Tibial artery (tissue), 4 donors: Measurements from ENCODE around the gene CAPNS1.

ENCODE experiments used
- DNase-seq, 2 donors: peaks; one replicate each; pipeline ENCODE4 v3.0.0-alpha.2; 2019
- H3K27ac ChIP-seq, 2 donors: fragments of 200-600 bp; sonication (generic) in 1 of 2; 1 replicate in 1 of 2; 2 replicates in 1 of 2; pipeline ENCODE4 v1.5.1; 2018 to 2019; ENCODE audit warnings: mild to moderate bottlenecking in 1 of 2
- H3K27me3 ChIP-seq, 2 donors: fragments of 200-600 bp; sonication (generic) in 1 of 2; one replicate each; pipeline versions ENCODE4 v1.5.1 to v1.6.0; 2016 to 2019
- H3K36me3 ChIP-seq, 3 donors: fragments of 200-600 bp; sonication (generic) in 2 of 3; one replicate each; pipeline ENCODE4 v1.5.1; 2016 to 2019; ENCODE audit warnings: mild to moderate bottlenecking in 2 of 3
- H3K4me1 ChIP-seq, 4 donors: fragments of 200-600 bp; sonication (generic) in 2 of 4; 1 replicate in 3 of 4; 2 replicates in 1 of 4; pipeline ENCODE4 v1.5.1; 2016 to 2019
- H3K4me3 ChIP-seq, 2 donors: fragments of 200-600 bp; sonication (generic) in 1 of 2; 1 replicate in 1 of 2; 2 replicates in 1 of 2; pipeline ENCODE4 v1.5.1; 2018 to 2019; ENCODE audit warnings: mild to moderate bottlenecking in 2 of 2
- H3K9me3 ChIP-seq, 3 donors: fragments of 200-600 bp; sonication (generic) in 1 of 3; one replicate each; pipeline ENCODE4 v1.5.1; 2016 to 2019
- intact Hi-C: fragments of 100-400 bp; cut with DNase I; formaldehyde crosslinking; loops from one replicate; pipeline ENCODE4 v1.15.0; 2023; ENCODE audit warnings: low total_unique reads
- TF ChIP-seq, protein P1 (sequence below), 2 experiments: fragments of 200-600 bp in 1 of 2; fragments of 450-650 bp in 1 of 2; IDR thresholded peaks; one replicate each; pipeline ENCODE4 v1.5.1; 2017 to 2019; ENCODE audit warnings: antibody characterized with exemption in 2 of 2, mild to moderate bottlenecking in 1 of 2, moderate library complexity in 1 of 2

The CAPNS1 gene

DNA sequence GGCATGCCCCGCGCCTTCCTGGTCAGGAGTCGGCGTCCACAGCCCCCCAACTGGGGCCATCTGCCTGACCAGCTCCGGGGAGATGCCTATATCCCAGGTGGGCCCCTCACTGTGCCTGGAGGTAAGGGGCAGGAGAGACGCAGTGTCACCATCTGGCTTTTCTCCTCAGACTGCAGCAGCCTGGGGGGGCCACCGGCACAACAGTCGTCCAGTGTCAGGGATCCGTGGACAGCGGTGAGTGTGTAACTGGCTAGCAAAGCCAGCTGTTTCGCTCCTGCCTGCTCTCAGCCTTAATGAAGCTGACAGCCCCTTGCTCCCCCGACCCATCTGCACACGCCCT lies 28.7 kb upstream of the CAPNS1 start:
- no peak overlapping the region for H3K27ac ChIP-seq
- no peak overlapping the region for H3K4me3 ChIP-seq
- DNase-seq = no peak
- peaks cover 0 to 55% (median 32%) of the 10 kb centered on the region in 3 donors for H3K36me3 ChIP-seq
- H3K9me3 ChIP-seq = no peaks in the 10 kb centered on the region
- no peaks in the 10 kb centered on the region for H3K27me3 ChIP-seq
- TF ChIP-seq, protein P1, sequence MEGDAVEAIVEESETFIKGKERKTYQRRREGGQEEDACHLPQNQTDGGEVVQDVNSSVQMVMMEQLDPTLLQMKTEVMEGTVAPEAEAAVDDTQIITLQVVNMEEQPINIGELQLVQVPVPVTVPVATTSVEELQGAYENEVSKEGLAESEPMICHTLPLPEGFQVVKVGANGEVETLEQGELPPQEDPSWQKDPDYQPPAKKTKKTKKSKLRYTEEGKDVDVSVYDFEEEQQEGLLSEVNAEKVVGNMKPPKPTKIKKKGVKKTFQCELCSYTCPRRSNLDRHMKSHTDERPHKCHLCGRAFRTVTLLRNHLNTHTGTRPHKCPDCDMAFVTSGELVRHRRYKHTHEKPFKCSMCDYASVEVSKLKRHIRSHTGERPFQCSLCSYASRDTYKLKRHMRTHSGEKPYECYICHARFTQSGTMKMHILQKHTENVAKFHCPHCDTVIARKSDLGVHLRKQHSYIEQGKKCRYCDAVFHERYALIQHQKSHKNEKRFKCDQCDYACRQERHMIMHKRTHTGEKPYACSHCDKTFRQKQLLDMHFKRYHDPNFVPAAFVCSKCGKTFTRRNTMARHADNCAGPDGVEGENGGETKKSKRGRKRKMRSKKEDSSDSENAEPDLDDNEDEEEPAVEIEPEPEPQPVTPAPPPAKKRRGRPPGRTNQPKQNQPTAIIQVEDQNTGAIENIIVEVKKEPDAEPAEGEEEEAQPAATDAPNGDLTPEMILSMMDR (IDR thresholded peaks at IDR 0.05) = no peak
- intact Hi-C loops = no loop called here
- H3K4me1 ChIP-seq = peaks cover 0 to 18% (median 15%) of the 10 kb centered on the region in 4 donors

DNA sequence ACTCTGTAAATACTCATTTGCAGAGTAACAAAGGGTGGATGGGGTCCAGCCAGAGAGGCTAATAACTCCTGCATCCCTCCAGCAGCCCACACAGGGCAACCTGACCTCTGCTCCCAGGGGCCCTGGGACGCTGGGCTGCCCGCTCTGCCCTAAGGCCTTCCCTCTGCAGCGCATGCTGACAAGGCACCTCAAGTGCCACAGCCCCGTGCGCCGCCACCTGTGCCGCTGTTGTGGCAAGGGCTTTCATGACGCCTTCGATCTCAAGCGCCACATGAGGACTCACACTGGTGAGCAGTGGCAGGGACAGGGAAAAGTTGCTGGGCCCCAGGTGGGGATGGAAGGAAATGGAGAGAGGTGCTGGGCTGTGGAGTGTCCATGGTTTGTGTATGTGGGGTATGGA lies 27.2 kb upstream of the CAPNS1 start:
- intact Hi-C loops = no loop called here
- H3K27ac ChIP-seq = no peak overlapping the region
- no peaks in the 10 kb centered on the region for H3K9me3 ChIP-seq
- peaks cover under 1 to 42% (median 32%) of the 10 kb centered on the region in 3 donors for H3K36me3 ChIP-seq
- DNase-seq = no peak
- no peak overlapping the region for H3K4me3 ChIP-seq
- H3K27me3 ChIP-seq = no peaks in the 10 kb centered on the region
- peaks cover 0 to 26% (median 22%) of the 10 kb centered on the region in 4 donors for H3K4me1 ChIP-seq
- TF ChIP-seq, protein P1 (IDR thresholded peaks at IDR 0.05) = no peak

DNA sequence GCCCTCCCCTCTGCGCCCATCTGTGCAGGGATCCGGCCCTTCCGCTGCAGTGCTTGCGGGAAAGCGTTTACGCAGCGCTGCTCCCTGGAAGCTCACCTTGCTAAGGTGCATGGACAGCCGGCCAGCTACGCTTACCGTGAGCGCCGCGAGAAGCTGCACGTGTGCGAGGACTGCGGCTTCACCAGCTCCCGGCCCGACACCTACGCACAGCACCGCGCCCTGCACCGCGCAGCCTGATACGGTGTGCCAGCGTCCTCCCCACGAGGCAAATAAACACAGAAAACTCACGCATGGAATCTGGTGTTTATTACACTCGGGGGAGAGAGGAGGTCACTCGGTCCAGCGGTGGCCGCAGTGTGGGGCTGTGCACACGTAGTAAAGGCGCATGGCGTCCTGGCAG lies 26.4 kb upstream of the CAPNS1 start:
- TF ChIP-seq, protein P1 (IDR thresholded peaks at IDR 0.05) = no peak
- no peaks in the 10 kb centered on the region for H3K27me3 ChIP-seq
- peaks cover 0 to 26% (median 22%) of the 10 kb centered on the region in 4 donors for H3K4me1 ChIP-seq
- intact Hi-C loops = no loop called here
- no peak overlapping the region for H3K27ac ChIP-seq
- no peaks in the 10 kb centered on the region for H3K9me3 ChIP-seq
- DNase-seq = no peak
- peak overlapping the region; percentile 60 to 83 for H3K4me3 ChIP-seq
- peaks cover 7 to 43% (median 26%) of the 10 kb centered on the region in 3 donors for H3K36me3 ChIP-seq

DNA sequence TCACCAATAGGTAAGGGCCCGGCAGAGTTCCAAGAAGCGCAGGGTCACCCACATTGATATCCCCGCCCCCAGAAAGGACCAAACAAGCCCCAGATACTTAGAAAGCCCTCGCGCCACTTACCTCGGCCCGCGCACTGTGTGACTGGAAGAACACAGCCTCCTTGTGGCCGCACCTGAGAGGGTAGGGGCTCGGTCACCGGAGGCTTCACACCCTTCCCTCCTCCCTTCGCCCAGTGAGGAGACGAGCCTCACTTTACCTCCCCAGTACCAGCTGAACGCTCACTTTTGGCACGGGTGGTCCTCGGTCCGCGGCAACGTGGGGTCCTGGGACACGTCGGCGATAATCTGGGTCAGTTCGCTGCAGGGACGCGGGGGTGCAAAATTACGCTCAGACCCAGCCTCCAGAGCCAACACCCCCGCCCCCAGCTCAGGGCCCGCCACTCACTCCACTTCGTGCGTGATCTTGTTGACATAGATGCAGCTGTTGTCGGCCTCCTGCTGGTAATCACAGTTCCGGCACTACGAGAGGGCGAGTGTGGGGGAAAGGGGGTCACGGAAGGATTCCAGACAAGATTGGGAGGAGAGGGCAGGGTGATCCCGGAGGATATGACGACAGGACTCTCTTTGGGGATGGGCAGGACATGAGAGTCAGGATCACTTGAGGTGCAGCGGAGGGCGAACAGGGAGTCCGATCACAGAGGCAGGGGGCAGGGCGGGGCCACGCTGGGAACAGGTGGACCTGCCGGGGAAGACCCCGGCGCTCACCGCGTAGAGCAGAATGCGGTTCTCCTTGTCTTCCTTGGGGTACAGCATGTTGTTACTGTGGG lies 25.8 kb upstream of the CAPNS1 start:
- Histone ChIP-seq H3K27ac (peak overlapping the region; percentile 82 to 86), H3K4me3 (peak overlapping the region; percentile 60 to 83), H3K9me3 (no peaks in the 10 kb centered on the region), H3K36me3 (peaks cover 7 to 49% (median 29%) of the 10 kb centered on the region in 3 donors), H3K4me1 (peaks cover 0 to 26% (median 22%) of the 10 kb centered on the region in 4 donors), H3K27me3 (no peaks in the 10 kb centered on the region)
- intact Hi-C loops = no loop called here
- peak; percentile 32 to 81 for DNase-seq
- TF ChIP-seq, protein P1 (IDR thresholded peaks at IDR 0.05) = no peak

DNA sequence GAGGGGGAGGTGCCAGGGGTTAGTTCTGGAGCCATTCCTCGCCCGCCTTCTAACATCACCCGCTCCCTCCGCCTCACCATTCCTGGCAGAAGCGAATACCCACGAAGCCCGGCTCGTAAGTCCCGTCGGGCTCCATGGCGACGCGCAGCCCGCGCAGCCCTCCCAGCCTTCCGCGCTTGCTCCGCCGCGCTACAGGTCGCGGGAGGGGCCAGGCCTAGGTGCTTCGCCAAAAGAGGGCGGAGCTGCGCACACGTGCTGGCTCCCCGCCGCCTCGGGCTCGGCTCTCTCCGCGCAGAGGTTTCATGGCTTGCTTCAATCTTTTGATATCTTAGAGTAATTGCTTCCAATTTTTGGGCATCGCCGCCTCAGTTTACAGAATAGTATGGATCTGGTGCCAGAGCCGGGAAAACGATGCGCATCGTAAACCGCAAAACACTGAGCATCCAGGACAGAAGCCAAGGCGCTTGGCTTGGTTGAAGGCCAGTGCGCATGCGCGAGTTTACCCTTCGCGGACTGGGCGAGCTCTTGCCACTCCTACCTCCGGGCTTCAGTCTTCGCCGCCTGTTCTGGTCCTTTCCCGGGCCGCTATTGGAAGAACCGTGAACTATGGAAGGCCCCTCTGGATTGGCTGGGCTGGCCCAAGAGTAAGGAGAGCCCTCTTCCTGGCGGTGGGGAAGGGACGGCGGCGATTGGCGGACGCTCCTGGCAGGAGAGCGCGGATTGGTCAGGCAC lies 25.0 kb upstream of the CAPNS1 start, which contains the start of gene POLR2I:
POLR2I (minus strand) TSS at position 155 of the 732 bp plus-strand sequence; CDS start at position 136, 19 bp downstream.
- Histone ChIP-seq H3K36me3 (peaks cover 7 to 56% (median 36%) of the 10 kb centered on the region in 3 donors), H3K4me1 (peaks cover 0 to 26% (median 23%) of the 10 kb centered on the region in 4 donors), H3K9me3 (no peaks in the 10 kb centered on the region), H3K4me3 (peak within 1 kb of the TSS; percentile 60 to 83), H3K27me3 (no peaks in the 10 kb centered on the region), H3K27ac (peak within 1 kb of the TSS; percentile 84 to 86)
- peak; percentile 100 for DNase-seq
- TF ChIP-seq, protein P1 (IDR thresholded peaks at IDR 0.05) = peak in 1 of 2 experiments; percentile 15
- intact Hi-C loops = loop anchor here (5.0 kb wide), 2 partner anchors 58 to 118 kb away; partner anchors contain the start of gene SDHAF1
